ENCODE data around the gene TMEM44.

- TF ChIP-seq CTCF (conservative IDR thresholded peaks at IDR 0.05 in 1 of 2, IDR thresholded peaks at IDR 0.05 in 1 of 2; ENCODE audit: extremely low read depth in 1 of 2, insufficient read depth in 1 of 2, low read depth in 1 of 2, low read length in 2 of 2) (no peak), EZH2 (IDR thresholded peaks at IDR 0.05; ENCODE audit: borderline replicate concordance, low read length) (no peak)
Observed at GRCh38 chr3:194606163-194606562, 27.1 kb downstream of the TMEM44 start.
